Large intestine (tissue), 3 donors: ENCODE data around the gene CDCA8. TPM values are rescaled to one million over a fixed set of nuclear protein-coding genes. Genes with fewer than 3 reads are reported as not detected.
A peak's percentile ranks its signal among the peaks of the same experiment; 100 is the strongest.

Experiments
- DNase-seq, 2 donors: peaks; one replicate each; pipeline versions ENCODE4 v3.0.0 to v3.0.0-alpha.2; 2013
- H3K27ac ChIP-seq: one replicate; pipeline ENCODE4 v1.5.1; 2013; ENCODE audit warnings: low read length
- H3K27me3 ChIP-seq: 2 replicates; pipeline ENCODE4 v1.6.1; 2013; ENCODE audit warnings: low read length; ENCODE audit not compliant: control insufficient read depth, insufficient read depth
- H3K36me3 ChIP-seq: 2 replicates; pipeline ENCODE4 v1.6.1; 2013; ENCODE audit warnings: low read length; ENCODE audit not compliant: control insufficient read depth, insufficient read depth
- H3K4me1 ChIP-seq: one replicate; pipeline ENCODE4 v1.6.1; 2013; ENCODE audit warnings: low read length; ENCODE audit not compliant: control insufficient read depth, insufficient read depth
- H3K4me3 ChIP-seq: one replicate; pipeline ENCODE4 v1.5.1; 2013; ENCODE audit warnings: low read length
- H3K9me3 ChIP-seq: one replicate; pipeline ENCODE4 v1.6.1; 2013; ENCODE audit warnings: mild to moderate bottlenecking, low read depth, low read length, moderate library complexity; ENCODE audit not compliant: control insufficient read depth
- WGBS: methylation state at CpG from one replicate; pipeline ENCODE4 v1.1.5; 2013; ENCODE audit warnings: low lambda C conversion rate; ENCODE audit not compliant: insufficient coverage; 5-methylcytosine and 5-hydroxymethylcytosine counted together
- polyA plus RNA-seq: library from polyadenylated mRNA; unstranded; fragments of 120-200 nt; gene quantifications from one replicate; pipeline ENCODE4 v1.2.1, GENCODE V29; 2013

CDCA8 gene
- polyA plus RNA-seq, 1 donor, result 10.1 TPM

- no peak overlapping the region for H3K27ac ChIP-seq
- H3K27me3 ChIP-seq, result no peaks in the 10 kb centered on the region
- H3K36me3 ChIP-seq, result peaks cover 24% of the 10 kb centered on the region
- peaks cover 5% of the 10 kb centered on the region for H3K9me3 ChIP-seq
- DNase-seq, result no peak
- H3K4me3 ChIP-seq, result peak overlapping the region; percentile 96
- WGBS, result 100% methylated on average over 1 of the region's 4 CpGs
- peaks cover 11% of the 10 kb centered on the region for H3K4me1 ChIP-seq
Measured at GRCh38 chr1:37688926-37689325, 3.4 kb upstream of the CDCA8 start.

- H3K4me3 ChIP-seq, result peak overlapping the region; percentile 96
- H3K36me3 ChIP-seq, result peaks cover 5% of the 10 kb centered on the region
- peaks cover 5% of the 10 kb centered on the region for H3K9me3 ChIP-seq
- WGBS, result no CpG with 5 or more reads among the region's 45 CpGs
- peaks cover 12% of the 10 kb centered on the region for H3K4me1 ChIP-seq
- H3K27me3 ChIP-seq, result no peaks in the 10 kb centered on the region
- H3K27ac ChIP-seq, result peak overlapping the region; percentile 93
- peak; percentile 53 to 78 for DNase-seq
Measured at GRCh38 chr1:37691497-37692077, 729 bp upstream of the CDCA8 start.

GRCh38 chr1:37692834-37693175, 489 bp downstream of the CDCA8 start:
- Histone ChIP-seq H3K4me3 (peak overlapping the region; percentile 96), H3K9me3 (peaks cover 5% of the 10 kb centered on the region), H3K4me1 (peaks cover 21% of the 10 kb centered on the region), H3K27me3 (no peaks in the 10 kb centered on the region), H3K36me3 (no peaks in the 10 kb centered on the region), H3K27ac (no peak overlapping the region)
- no CpG with 5 or more reads among the region's 16 CpGs for WGBS
- DNase-seq, result no peak

GRCh38 chr1:37697090-37697489, 4.8 kb downstream of the CDCA8 start:
- Histone ChIP-seq H3K9me3 (no peaks in the 10 kb centered on the region), H3K4me1 (peaks cover 10% of the 10 kb centered on the region), H3K36me3 (peaks cover 11% of the 10 kb centered on the region), H3K4me3 (no peak overlapping the region), H3K27ac (peak overlapping the region; percentile 34), H3K27me3 (no peaks in the 10 kb centered on the region)
- peak; percentile 68 to 87 for DNase-seq
- 43% methylated on average over 1 of the region's 2 CpGs for WGBS

GRCh38 chr1:37697737-37698136, 5.4 kb downstream of the CDCA8 start:
- DNase-seq, result no peak
- Histone ChIP-seq H3K27me3 (no peaks in the 10 kb centered on the region), H3K9me3 (no peaks in the 10 kb centered on the region), H3K36me3 (peaks cover 15% of the 10 kb centered on the region), H3K4me1 (peaks cover 10% of the 10 kb centered on the region), H3K4me3 (no peak overlapping the region), H3K27ac (peak overlapping the region; percentile 34)
- WGBS, result 80% methylated on average over 1 of the region's 2 CpGs

- Histone ChIP-seq H3K9me3 (no peaks in the 10 kb centered on the region), H3K4me1 (peaks cover 10% of the 10 kb centered on the region), H3K27ac (no peak overlapping the region), H3K4me3 (no peak overlapping the region), H3K36me3 (peaks cover 18% of the 10 kb centered on the region), H3K27me3 (no peaks in the 10 kb centered on the region)
- DNase-seq, result no peak
- 100% methylated on average over 5 of the region's 7 CpGs for WGBS
Measured at GRCh38 chr1:37699147-37699546, 6.8 kb downstream of the CDCA8 start.

- Histone ChIP-seq H3K27me3 (no peaks in the 10 kb centered on the region), H3K4me3 (no peak overlapping the region), H3K9me3 (no peaks in the 10 kb centered on the region), H3K36me3 (peaks cover 21% of the 10 kb centered on the region), H3K27ac (no peak overlapping the region), H3K4me1 (peaks cover 10% of the 10 kb centered on the region)
- 83% methylated on average over 1 of the region's 2 CpGs for WGBS
- DNase-seq, result no peak
Measured at GRCh38 chr1:37701051-37701450, 8.7 kb downstream of the CDCA8 start.

GRCh38 chr1:37703061-37703460, 10.7 kb downstream of the CDCA8 start:
- peaks cover 28% of the 10 kb centered on the region for H3K36me3 ChIP-seq
- no peaks in the 10 kb centered on the region for H3K4me1 ChIP-seq
- H3K27me3 ChIP-seq, result no peaks in the 10 kb centered on the region
- no peaks in the 10 kb centered on the region for H3K9me3 ChIP-seq
- DNase-seq, result no peak
- no peak overlapping the region for H3K27ac ChIP-seq
- no CpG with 5 or more reads among the region's 14 CpGs for WGBS
- no peak overlapping the region for H3K4me3 ChIP-seq

GRCh38 chr1:37704966-37705365, 12.7 kb downstream of the CDCA8 start:
- Histone ChIP-seq H3K4me1 (no peaks in the 10 kb centered on the region), H3K9me3 (no peaks in the 10 kb centered on the region), H3K27ac (no peak overlapping the region), H3K27me3 (no peaks in the 10 kb centered on the region), H3K4me3 (no peak overlapping the region), H3K36me3 (peaks cover 39% of the 10 kb centered on the region)
- 100% methylated on average over 1 of the region's 3 CpGs for WGBS
- no peak for DNase-seq

GRCh38 chr1:37705399-37705798, 13.1 kb downstream of the CDCA8 start:
- no peaks in the 10 kb centered on the region for H3K9me3 ChIP-seq
- WGBS, result no CpG with 5 or more reads among the region's 8 CpGs
- DNase-seq, result no peak
- H3K27ac ChIP-seq, result peak overlapping the region; percentile 38
- H3K4me3 ChIP-seq, result no peak overlapping the region
- no peaks in the 10 kb centered on the region for H3K27me3 ChIP-seq
- H3K36me3 ChIP-seq, result peaks cover 39% of the 10 kb centered on the region
- no peaks in the 10 kb centered on the region for H3K4me1 ChIP-seq

- H3K36me3 ChIP-seq, result peaks cover 30% of the 10 kb centered on the region
- no CpG with 5 or more reads among the region's 4 CpGs for WGBS
Measured at GRCh38 chr1:37708471-37708870, 16.2 kb downstream of the CDCA8 start.

More at GRCh38 chr1:37708471-37708870, 16.2 kb downstream of the CDCA8 start:
- H3K4me1 ChIP-seq, result no peaks in the 10 kb centered on the region
- H3K9me3 ChIP-seq, result no peaks in the 10 kb centered on the region
- H3K27me3 ChIP-seq, result no peaks in the 10 kb centered on the region
- no peak overlapping the region for H3K4me3 ChIP-seq
- H3K27ac ChIP-seq, result no peak overlapping the region
- no peak for DNase-seq
